OCI-LY3 (cell line): Measurements from ENCODE around the gene NCK2.
A peak's percentile ranks its signal among the peaks of the same experiment; 100 is the strongest.

Source experiments
- H2AFZ ChIP-seq: fragments of 200-600, 300-600 bp; shearing (Covaris generic); 2 replicates; pipeline ENCODE4 v1.6.0; 2014; ENCODE audit warnings: antibody characterized with exemption, low read depth, low read length
- H3K27ac ChIP-seq: fragments of 200-600, 300-600 bp; sonication (generic); 2 replicates; pipeline ENCODE4 v1.5.1; 2014; ENCODE audit warnings: mild to moderate bottlenecking, low read length, moderate library complexity, mixed read lengths
- H3K27me3 ChIP-seq: fragments of 200-600, 300-600 bp; sonication (generic); 2 replicates; pipeline ENCODE4 v1.6.1; 2014; ENCODE audit warnings: low read depth, low read length, mixed read lengths
- H3K36me3 ChIP-seq: fragments of 200-600, 300-600 bp; sonication (generic); replicated peaks from 2 replicates; pipeline ENCODE3; 2014; ENCODE audit warnings: low read depth, low read length, mixed read lengths
- H3K4me1 ChIP-seq: fragments of 300-600, 200-600 bp; sonication (generic); 2 replicates; pipeline ENCODE4 v1.6.1; 2014; ENCODE audit warnings: low read length, mixed read lengths
- H3K4me2 ChIP-seq: fragments of 200-600, 300-600 bp; sonication (generic); 2 replicates; pipeline ENCODE4 v1.6.1; 2014; ENCODE audit warnings: low read length, mixed read lengths
- H3K4me3 ChIP-seq: fragments of 300-600, 200-600 bp; sonication (generic); 2 replicates; pipeline ENCODE4 v1.5.1; 2014; ENCODE audit warnings: antibody characterized with exemption, mild to moderate bottlenecking, low read length, moderate library complexity
- H3K79me2 ChIP-seq: fragments of 300-600, 200-600 bp; shearing (Covaris generic); 2 replicates; pipeline ENCODE4 v1.6.1; 2014; ENCODE audit warnings: mild to moderate bottlenecking, low read length, mixed read lengths
- H3K9ac ChIP-seq: fragments of 300-600, 200-600 bp; shearing (Covaris generic); 2 replicates; pipeline ENCODE4 v1.6.0; 2014; ENCODE audit warnings: mild to moderate bottlenecking, low read length, moderate library complexity
- H3K9me3 ChIP-seq: fragments of 200-600, 300-600 bp; shearing (Covaris generic); 2 replicates; pipeline ENCODE4 v1.6.1; 2014; ENCODE audit warnings: low read length, mixed read lengths; ENCODE audit not compliant: insufficient read depth
- H4K20me1 ChIP-seq: fragments of 200-600, 300-600 bp; sonication (generic); 2 replicates; pipeline ENCODE4 v1.6.1; 2016; ENCODE audit warnings: low read length, mixed read lengths; ENCODE audit not compliant: insufficient read depth
- CTCF ChIP-seq: fragments of 200-600, 300-600 bp; sonication (generic); IDR thresholded peaks from 2 replicates; pipeline ENCODE4 v1.5.1; 2014; ENCODE audit warnings: antibody characterized with exemption, low read length, low read depth
- EZH2phosphoT487 ChIP-seq: fragments of 200-600 bp; shearing (Covaris generic); IDR thresholded peaks from 2 replicates; pipeline ENCODE4 v1.6.1; 2018; ENCODE audit warnings: antibody characterized with exemption, mixed run types, low read depth

Gene NCK2

GRCh38 chr2:105797298-105797819 is 52.6 kb downstream of the NCK2 start:
- Histone ChIP-seq H3K9me3 (no peaks in the 10 kb centered on the region), H3K36me3 (no peaks in the 10 kb centered on the region), H3K9ac (no peak overlapping the region), H3K4me2 (no peak overlapping the region), H2AFZ (no peak overlapping the region), H3K27me3 (no peaks in the 10 kb centered on the region), H4K20me1 (peaks cover 74% of the 10 kb centered on the region), H3K79me2 (peaks cover 52% of the 10 kb centered on the region), H3K27ac (no peak overlapping the region), H3K4me3 (no peak overlapping the region), H3K4me1 (peaks cover 33% of the 10 kb centered on the region)
- TF ChIP-seq CTCF (no peak), EZH2phosphoT487 (no peak)

- H3K9me3 ChIP-seq = no peaks in the 10 kb centered on the region
- no peak overlapping the region for H2AFZ ChIP-seq
- H3K4me3 ChIP-seq = no peak overlapping the region
- H3K4me2 ChIP-seq = peak overlapping the region; percentile 15
- peaks cover 75% of the 10 kb centered on the region for H4K20me1 ChIP-seq
- peaks cover 44% of the 10 kb centered on the region for H3K4me1 ChIP-seq
- no peak for TF ChIP-seq EZH2phosphoT487
- TF ChIP-seq CTCF = no peak
- H3K27ac ChIP-seq = no peak overlapping the region
- no peaks in the 10 kb centered on the region for H3K27me3 ChIP-seq
- no peaks in the 10 kb centered on the region for H3K36me3 ChIP-seq
- no peak overlapping the region for H3K9ac ChIP-seq
- peaks cover 52% of the 10 kb centered on the region for H3K79me2 ChIP-seq
These were observed 53.9 kb downstream of the NCK2 start for GRCh38 chr2:105798595-105798994.

- Histone ChIP-seq H3K27ac (no peak overlapping the region), H4K20me1 (peaks cover 82% of the 10 kb centered on the region), H3K4me1 (peaks cover 44% of the 10 kb centered on the region)
These were observed 55.5 kb downstream of the NCK2 start for GRCh38 chr2:105800036-105800713.

More at GRCh38 chr2:105800036-105800713, 55.5 kb downstream of the NCK2 start:
- Histone ChIP-seq H3K36me3 (no peaks in the 10 kb centered on the region), H3K4me3 (no peak overlapping the region), H3K27me3 (no peaks in the 10 kb centered on the region), H3K9ac (no peak overlapping the region), H2AFZ (no peak overlapping the region), H3K4me2 (peak overlapping the region; percentile 18), H3K79me2 (peaks cover 66% of the 10 kb centered on the region), H3K9me3 (no peaks in the 10 kb centered on the region)
- TF ChIP-seq CTCF = no peak
- TF ChIP-seq EZH2phosphoT487 = no peak
